ENCODE measurements around the gene IFNA5.

DNA sequence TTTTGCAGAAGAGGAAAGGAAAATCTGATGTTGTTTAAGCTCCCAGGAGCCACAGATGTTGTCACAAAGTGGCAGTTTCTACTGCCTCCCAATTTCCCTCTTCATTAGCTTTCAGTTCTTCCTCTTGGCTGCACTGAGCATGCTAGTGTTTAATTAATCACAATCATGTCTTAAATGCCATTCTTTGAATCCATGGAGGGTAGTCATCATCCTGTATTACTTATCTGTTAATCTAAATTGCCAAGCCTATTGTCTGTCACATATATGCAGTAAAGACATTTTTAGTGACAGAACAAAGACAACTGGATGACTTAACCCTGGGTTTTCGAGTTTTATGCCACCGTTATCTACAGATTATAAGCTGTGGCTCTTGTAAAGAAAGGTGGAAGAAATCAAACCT, 15.4 kb upstream of the IFNA5 start:
- TF ChIP-seq, protein P1, sequence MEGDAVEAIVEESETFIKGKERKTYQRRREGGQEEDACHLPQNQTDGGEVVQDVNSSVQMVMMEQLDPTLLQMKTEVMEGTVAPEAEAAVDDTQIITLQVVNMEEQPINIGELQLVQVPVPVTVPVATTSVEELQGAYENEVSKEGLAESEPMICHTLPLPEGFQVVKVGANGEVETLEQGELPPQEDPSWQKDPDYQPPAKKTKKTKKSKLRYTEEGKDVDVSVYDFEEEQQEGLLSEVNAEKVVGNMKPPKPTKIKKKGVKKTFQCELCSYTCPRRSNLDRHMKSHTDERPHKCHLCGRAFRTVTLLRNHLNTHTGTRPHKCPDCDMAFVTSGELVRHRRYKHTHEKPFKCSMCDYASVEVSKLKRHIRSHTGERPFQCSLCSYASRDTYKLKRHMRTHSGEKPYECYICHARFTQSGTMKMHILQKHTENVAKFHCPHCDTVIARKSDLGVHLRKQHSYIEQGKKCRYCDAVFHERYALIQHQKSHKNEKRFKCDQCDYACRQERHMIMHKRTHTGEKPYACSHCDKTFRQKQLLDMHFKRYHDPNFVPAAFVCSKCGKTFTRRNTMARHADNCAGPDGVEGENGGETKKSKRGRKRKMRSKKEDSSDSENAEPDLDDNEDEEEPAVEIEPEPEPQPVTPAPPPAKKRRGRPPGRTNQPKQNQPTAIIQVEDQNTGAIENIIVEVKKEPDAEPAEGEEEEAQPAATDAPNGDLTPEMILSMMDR (conservative IDR thresholded peaks at IDR 0.05 in 1 of 2, IDR thresholded peaks at IDR 0.05 in 1 of 2; ENCODE audit: low read depth in 1 of 2, low read length in 2 of 2) = no peak
- TF ChIP-seq EZH2 (IDR thresholded peaks at IDR 0.05; ENCODE audit: low read length, missing control alignments) = no peak
